Middle frontal gyrus (tissue), 1 donor: ENCODE results near the gene EIF5AL1.
"Not testable (repeated sequence)": the region's sequence is repeated elsewhere in the genome, so short reads cannot be mapped to it uniquely, and the experiment has no call there.

Experiments
- DNase-seq: peaks from one replicate; pipeline ENCODE4 v3.0.0-alpha.2; 2015; ENCODE audit warnings: low spot score; ENCODE audit errors: extremely low spot score

EIF5AL1 gene

GRCh38 chr10:79555354-79556309 lies 43.3 kb downstream of the EIF5AL1 start:
- no peak for DNase-seq

DNA sequence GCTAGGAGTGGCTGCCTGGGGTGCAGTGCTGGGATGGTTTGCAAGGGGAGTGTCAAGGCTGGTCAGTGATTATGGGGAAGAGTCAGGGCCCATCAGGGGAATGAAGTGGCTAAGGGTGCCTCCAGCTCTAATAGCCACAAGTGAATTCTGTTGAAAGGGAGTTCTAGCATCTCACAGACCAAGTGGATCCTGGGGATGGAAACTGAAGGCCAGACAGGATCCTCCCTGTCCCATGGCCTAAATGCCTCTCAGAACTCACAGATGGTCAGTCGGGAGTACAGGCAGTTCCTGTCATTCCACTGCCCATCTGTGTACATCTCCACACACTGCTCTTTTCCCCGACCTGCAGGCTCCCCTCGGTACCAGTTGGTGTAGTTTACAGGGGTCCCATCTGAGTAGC lies 44.6 kb downstream of the EIF5AL1 start:
- DNase-seq, result not testable (repeated sequence)

GRCh38 chr10:79559726-79560125 lies 47.4 kb downstream of the EIF5AL1 start:
- DNase-seq, result no peak

GRCh38 chr10:79560160-79560709 lies 47.9 kb downstream of the EIF5AL1 start, which contains the start of gene SFTPA2:
TSS of gene SFTPA2 (minus strand) at chr10:79560407. CDS start at chr10:79559483, 924 bp downstream.
- DNase-seq, result no peak

DNA sequence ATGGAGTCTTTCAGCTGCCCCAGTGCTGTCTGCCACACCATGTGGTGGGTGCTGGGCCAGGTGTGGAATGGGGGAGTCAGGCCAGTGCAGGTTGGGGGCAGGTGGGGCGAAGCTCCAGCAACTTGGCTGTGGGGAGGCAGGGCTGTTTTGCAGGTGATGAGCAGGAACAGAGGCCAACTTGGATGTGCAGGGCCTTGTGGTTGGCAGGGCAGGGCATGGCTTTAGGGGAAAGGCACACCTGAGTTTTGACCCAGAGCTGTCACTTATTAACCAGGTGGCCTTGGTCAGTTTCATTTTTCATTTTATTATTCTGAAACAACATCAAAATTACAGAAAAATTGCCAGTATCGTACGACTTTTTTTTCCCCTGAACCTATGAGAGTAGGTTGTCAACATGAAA lies 48.9 kb downstream of the EIF5AL1 start:
- DNase-seq, result no peak

DNA sequence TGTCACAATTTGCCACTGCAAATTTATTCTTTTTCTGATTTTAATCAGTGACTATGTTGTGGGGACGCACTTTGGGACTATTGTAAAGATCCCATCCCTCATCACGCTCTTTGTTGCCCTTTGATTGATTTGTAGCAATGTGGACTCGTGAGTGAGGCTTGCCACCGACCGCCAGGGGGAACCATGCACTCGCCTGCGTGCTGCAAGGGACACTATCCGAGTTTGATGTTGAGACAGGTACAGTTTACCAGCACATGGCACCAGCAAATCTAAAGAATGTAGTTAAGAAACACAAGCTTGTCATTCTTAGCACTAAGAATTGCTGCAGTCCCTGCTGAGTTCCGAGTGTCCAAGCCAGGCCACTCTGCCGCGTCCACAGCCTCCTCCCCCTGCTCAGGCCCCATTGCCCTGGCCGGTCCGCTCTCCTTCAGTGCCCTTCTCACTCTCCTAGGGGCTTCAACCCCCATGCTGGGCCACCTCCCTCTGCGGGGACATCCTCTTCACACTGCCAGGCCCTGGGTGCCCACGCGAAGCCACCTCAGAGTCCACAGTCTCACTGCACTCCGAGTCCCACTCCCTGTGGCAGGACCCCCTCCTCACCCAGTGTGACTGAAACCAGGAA lies 49.9 kb downstream of the EIF5AL1 start:
- no peak for DNase-seq

- DNase-seq, result no peak
Measured at GRCh38 chr10:79563426-79563825, 51.1 kb downstream of the EIF5AL1 start.
